Measurements from ENCODE around the gene LRP5. TPM values are rescaled to one million over a fixed set of nuclear protein-coding genes. Genes with fewer than 3 reads are reported as not detected.

Gene LRP5
- total RNA-seq, 1 experiment from 2014 or later, result 55.2 TPM

DNA sequence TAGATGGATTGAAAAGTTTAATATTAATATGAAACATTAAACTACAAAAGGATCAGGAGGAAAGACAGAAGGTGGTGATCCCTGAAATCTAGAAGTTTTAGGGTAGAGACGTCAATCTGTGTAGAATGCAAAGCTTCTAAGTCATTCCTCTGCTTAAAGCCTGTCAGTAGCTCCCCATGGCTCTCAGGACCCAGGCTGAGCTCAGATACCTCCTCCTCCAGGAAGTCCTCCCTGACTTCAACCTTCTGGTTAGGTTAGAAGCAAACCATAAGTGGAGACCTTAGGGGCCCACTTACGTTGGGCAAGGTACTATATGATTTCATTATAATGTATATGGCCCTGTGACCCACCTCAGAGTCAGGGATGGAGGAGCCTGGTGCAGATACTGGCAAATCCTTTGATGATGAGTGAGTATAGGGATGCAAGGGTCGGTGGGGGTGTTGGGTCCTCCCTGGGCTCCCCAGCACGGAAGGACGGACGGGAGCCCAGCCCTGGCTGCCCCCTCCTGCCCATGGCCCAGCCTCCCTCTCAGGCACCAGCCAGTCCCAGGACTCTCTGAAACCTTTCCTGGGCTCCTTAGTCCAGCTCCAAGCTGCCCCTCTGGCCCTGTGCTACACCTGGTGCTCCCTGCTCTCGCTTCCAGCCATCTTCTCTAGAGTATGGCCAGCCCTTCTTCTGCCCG lies 145.0 kb downstream of the LRP5 start (continued):
- TF ChIP-seq POLR2A (IDR thresholded peaks at IDR 0.05; ENCODE audit: borderline replicate concordance, extremely low read depth, insufficient read depth, insufficient read length), result no peak
- TF ChIP-seq SIN3A (IDR thresholded peaks at IDR 0.05; ENCODE audit: low read depth), result no peak
- no peak for TF ChIP-seq ZBTB33 (IDR thresholded peaks at IDR 0.05; ENCODE audit: extremely low read depth, insufficient replicate concordance, low read length)
- TF ChIP-seq TCF7L2 (IDR thresholded peaks at IDR 0.05; ENCODE audit: borderline replicate concordance, extremely low read depth, insufficient read depth, insufficient read length), result no peak
- no peak for TF ChIP-seq SP1 (IDR thresholded peaks at IDR 0.05; ENCODE audit: low read depth)
- TF ChIP-seq POLR2AphosphoS5 (IDR thresholded peaks at IDR 0.05; ENCODE audit: low read depth, low read length), result no peak
- TF ChIP-seq FOSL1 (IDR thresholded peaks at IDR 0.05; ENCODE audit: low read depth), result no peak
- TF ChIP-seq ZFX (IDR thresholded peaks at IDR 0.05), result no peak
- TF ChIP-seq, protein P1, sequence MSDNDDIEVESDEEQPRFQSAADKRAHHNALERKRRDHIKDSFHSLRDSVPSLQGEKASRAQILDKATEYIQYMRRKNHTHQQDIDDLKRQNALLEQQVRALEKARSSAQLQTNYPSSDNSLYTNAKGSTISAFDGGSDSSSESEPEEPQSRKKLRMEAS (IDR thresholded peaks at IDR 0.05), result no peak
- no peak for TF ChIP-seq EZH2 (IDR thresholded peaks at IDR 0.05)
- no peak for TF ChIP-seq CEBPB (IDR thresholded peaks at IDR 0.05; ENCODE audit: low read depth)
- TF ChIP-seq, protein P2, sequence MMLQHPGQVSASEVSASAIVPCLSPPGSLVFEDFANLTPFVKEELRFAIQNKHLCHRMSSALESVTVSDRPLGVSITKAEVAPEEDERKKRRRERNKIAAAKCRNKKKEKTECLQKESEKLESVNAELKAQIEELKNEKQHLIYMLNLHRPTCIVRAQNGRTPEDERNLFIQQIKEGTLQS (IDR thresholded peaks at IDR 0.05), result no peak

DNA sequence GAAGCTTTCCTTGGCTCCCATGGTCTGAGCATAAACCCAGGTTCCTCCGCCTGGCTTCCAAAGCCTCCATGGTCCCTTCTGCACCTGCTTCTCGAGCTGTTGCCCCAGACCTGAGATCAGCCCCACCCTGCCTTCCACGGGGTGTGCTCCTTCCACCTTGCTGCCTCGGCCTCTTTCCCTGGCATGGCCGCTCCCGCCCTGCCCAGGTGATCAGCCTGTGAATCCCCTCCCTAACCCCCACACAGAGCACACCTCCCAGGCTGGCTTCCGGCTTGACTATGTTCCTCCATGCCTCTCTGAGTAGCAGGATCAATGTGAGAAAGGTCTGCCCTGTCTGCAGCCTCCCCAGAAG lies 145.5 kb downstream of the LRP5 start:
- RAD21 ChIA-PET (ENCODE audit: low non-redundant PET in 1 of 2, low total read pairs in 2 of 2, uncharacterized antibody in 2 of 2, unreplicated experiment in 2 of 2), result no interaction called here
- no peak overlapping the region for H3K9ac ChIP-seq (ENCODE audit: low read length)
- no peak for DNase-seq (ENCODE audit: low read depth, low spot score)
- TF ChIP-seq, protein P2 (IDR thresholded peaks at IDR 0.05), result no peak
- TF ChIP-seq SRF (IDR thresholded peaks at IDR 0.05; ENCODE audit: low read depth), result no peak
- no peak for TF ChIP-seq JUND (IDR thresholded peaks at IDR 0.05)
- TF ChIP-seq ZFX (IDR thresholded peaks at IDR 0.05), result no peak
- no peak for TF ChIP-seq EZH2 (IDR thresholded peaks at IDR 0.05)
- TF ChIP-seq ELF1 (IDR thresholded peaks at IDR 0.05; ENCODE audit: borderline replicate concordance, low read depth), result no peak
- no peak for TF ChIP-seq FOSL1 (IDR thresholded peaks at IDR 0.05; ENCODE audit: low read depth)
- TF ChIP-seq EGR1 (IDR thresholded peaks at IDR 0.05; ENCODE audit: low read depth), result no peak
- TF ChIP-seq YY1 (IDR thresholded peaks at IDR 0.05; ENCODE audit: extremely low read depth, insufficient replicate concordance, low read depth, low read length), result no peak
- no peak for TF ChIP-seq EZH2phosphoT487 (IDR thresholded peaks at IDR 0.05; ENCODE audit: borderline replicate concordance)
- TF ChIP-seq, protein P3, sequence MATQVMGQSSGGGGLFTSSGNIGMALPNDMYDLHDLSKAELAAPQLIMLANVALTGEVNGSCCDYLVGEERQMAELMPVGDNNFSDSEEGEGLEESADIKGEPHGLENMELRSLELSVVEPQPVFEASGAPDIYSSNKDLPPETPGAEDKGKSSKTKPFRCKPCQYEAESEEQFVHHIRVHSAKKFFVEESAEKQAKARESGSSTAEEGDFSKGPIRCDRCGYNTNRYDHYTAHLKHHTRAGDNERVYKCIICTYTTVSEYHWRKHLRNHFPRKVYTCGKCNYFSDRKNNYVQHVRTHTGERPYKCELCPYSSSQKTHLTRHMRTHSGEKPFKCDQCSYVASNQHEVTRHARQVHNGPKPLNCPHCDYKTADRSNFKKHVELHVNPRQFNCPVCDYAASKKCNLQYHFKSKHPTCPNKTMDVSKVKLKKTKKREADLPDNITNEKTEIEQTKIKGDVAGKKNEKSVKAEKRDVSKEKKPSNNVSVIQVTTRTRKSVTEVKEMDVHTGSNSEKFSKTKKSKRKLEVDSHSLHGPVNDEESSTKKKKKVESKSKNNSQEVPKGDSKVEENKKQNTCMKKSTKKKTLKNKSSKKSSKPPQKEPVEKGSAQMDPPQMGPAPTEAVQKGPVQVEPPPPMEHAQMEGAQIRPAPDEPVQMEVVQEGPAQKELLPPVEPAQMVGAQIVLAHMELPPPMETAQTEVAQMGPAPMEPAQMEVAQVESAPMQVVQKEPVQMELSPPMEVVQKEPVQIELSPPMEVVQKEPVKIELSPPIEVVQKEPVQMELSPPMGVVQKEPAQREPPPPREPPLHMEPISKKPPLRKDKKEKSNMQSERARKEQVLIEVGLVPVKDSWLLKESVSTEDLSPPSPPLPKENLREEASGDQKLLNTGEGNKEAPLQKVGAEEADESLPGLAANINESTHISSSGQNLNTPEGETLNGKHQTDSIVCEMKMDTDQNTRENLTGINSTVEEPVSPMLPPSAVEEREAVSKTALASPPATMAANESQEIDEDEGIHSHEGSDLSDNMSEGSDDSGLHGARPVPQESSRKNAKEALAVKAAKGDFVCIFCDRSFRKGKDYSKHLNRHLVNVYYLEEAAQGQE (IDR thresholded peaks at IDR 0.05; ENCODE audit: low read depth), result no peak

More for the DNA sequence above, 145.5 kb downstream of the LRP5 start:
- H3K9me2 ChIP-seq (ENCODE audit: insufficient read depth), result no peaks in the 10 kb centered on the region
- no peaks in the 10 kb centered on the region for H3K9me3 ChIP-seq (ENCODE audit: control insufficient read depth in 1 of 2, insufficient read depth in 1 of 2, low read depth in 1 of 2, low read length in 2 of 2)
- no peak overlapping the region for H3K4me2 ChIP-seq (ENCODE audit: low read length)
- no peak overlapping the region for H3K27ac ChIP-seq (ENCODE audit: low read depth, low read length)
- H2AFZ ChIP-seq (ENCODE audit: low read depth, low read length, poor library complexity, severe bottlenecking), result no peak overlapping the region
- H3K79me2 ChIP-seq (ENCODE audit: insufficient read depth, low read length), result peaks cover 23% of the 10 kb centered on the region
- ATAC-seq, result no peak
- BruUV-seq (replicated peaks), result no TSS peak
- ChIA-PET POLR2A (no interaction called here), CTCF (no interaction called here)
- intact Hi-C loops (cut with micrococcal nuclease), result no loop called here
- H3K4me3 ChIP-seq (replicated peaks in 1 of 2; ENCODE audit: low read depth in 1 of 2, low read length in 2 of 2), result no peak overlapping the region
- peaks cover 15% of the 10 kb centered on the region for H4K20me1 ChIP-seq (ENCODE audit: insufficient read depth)
- no peaks in the 10 kb centered on the region for H3K27me3 ChIP-seq (ENCODE audit: insufficient read depth, low read length)
- H3K4me1 ChIP-seq (ENCODE audit: control insufficient read depth in 1 of 2, insufficient read depth in 2 of 2, low read length in 2 of 2), result peaks cover 10 to 23% of the 10 kb centered on the region in 2 experiments
- H3K36me3 ChIP-seq (ENCODE audit: control insufficient read depth in 1 of 2, insufficient read depth in 2 of 2, low read length in 2 of 2), result no peaks in the 10 kb centered on the region

Measured in HCT116 (cell line).